Measurements from ENCODE around the gene C19orf25. TPM values are rescaled to one million over a fixed set of nuclear protein-coding genes. Genes with fewer than 3 reads are reported as not detected.
"Not testable (repeated sequence)": the region's sequence is repeated elsewhere in the genome, so short reads cannot be mapped to it uniquely, and the experiment has no call there.

The C19orf25 gene
- total RNA-seq, 1 donor from 2014 or later, result 21.6 TPM

GRCh38 chr19:1481893-1482360 lies 2.9 kb upstream of the C19orf25 start:
- no peak for DNase-seq (ENCODE audit: low spot score)

- no peak for DNase-seq (ENCODE audit: low spot score)
Observed at GRCh38 chr19:1481224-1481892, 2.3 kb upstream of the C19orf25 start.

DNA sequence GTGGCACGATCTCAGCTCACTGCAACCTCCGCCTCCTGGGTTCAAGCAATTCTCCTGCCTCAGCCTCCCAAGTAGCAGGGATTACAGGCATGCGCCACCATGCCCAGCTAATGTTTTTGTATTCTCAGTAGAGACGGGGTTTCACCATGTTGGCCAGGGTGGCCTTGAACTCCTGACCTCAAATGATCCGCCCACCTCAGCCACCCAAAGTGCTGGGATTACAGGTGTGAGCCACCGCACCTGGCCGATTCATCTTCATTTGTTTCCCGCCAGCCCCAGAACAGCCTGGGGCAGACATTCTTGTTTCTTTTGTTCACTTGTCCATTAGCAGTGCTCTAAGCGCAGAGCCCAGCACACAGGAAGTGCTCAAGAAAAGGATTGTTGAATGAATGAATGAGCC lies 2.0 kb downstream of the C19orf25 start:
- not testable (repeated sequence) for DNase-seq (ENCODE audit: low spot score)

GRCh38 chr19:1475751-1476437 lies 3.1 kb downstream of the C19orf25 start:
- no peak for DNase-seq (ENCODE audit: low spot score)

GRCh38 chr19:1474765-1475351 lies 4.2 kb downstream of the C19orf25 start:
- DNase-seq (ENCODE audit: low spot score), result no peak

DNA sequence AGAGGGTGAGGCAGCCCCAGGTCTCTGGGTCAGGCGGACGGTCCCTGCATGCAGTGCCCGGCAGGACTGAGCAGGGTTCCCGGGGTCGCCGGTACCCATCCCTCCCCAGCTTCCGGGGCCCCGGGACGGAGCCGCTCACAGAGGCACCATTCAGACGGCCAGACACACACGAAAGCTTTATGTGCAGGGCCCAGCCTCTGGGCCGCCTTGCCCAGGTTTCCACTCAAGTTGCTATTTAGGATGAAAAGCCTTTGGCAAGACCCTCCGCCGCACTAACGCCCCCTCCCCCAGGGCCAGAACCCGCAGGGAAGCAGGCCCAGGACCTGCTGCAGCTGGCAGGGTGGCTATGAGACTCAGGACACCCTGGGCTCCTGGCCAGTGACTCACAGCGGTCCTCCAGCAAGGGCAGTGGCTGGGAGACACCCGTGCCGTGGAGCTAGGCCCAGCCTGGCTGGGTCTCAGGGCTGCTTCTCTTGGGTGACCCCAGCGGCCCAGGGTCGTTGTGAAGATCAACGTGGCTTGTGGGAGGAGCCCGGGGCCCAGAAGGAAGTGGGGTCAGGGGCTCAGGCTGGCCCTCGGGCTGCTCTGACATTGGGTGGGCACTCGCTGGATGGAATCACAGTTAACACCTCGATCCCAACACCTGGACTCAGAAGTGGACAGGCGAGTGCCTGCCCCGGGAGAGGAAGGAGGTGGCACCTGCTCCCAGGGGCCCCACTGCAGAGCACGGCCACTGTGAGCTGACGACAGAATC lies 4.8 kb downstream of the C19orf25 start:
- DNase-seq (ENCODE audit: low spot score), result no peak

GRCh38 chr19:1473085-1473851 lies 5.7 kb downstream of the C19orf25 start:
- no peak for DNase-seq (ENCODE audit: low spot score)

GRCh38 chr19:1472231-1473084 lies 6.6 kb downstream of the C19orf25 start:
- DNase-seq (ENCODE audit: low spot score), result no peak

DNA sequence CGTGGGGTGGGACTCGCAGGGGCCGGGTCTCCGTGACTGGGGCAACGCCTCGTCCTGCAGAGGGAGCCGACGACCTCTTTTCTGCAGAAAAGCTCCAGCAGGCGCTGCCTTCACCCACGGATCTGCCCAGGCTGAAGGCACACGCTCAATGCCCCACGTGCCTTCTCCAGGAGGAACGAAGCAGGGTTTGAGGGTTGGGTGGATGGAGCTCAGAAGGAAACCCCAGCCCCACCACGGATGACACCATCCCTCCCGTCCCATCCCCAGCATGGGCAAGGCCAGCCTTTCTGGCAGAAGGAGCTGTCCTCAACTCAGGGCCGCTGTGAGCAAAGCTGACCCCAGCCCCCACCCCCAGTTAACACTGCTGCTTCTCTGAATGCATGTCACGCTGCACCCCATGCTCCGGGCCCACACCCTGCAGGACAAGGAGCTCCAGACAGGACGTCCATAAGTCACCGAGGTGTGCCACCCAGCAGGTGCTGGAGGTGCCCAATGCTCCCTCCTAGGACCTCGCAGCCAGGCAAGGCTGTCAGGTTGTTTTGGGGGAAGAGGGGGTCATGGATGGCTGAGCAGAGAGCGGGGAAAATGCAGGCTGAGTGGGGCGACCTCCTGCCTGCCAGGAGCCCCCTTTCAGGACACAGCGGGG lies 7.4 kb downstream of the C19orf25 start:
- DNase-seq (ENCODE audit: low spot score), result no peak

DNA sequence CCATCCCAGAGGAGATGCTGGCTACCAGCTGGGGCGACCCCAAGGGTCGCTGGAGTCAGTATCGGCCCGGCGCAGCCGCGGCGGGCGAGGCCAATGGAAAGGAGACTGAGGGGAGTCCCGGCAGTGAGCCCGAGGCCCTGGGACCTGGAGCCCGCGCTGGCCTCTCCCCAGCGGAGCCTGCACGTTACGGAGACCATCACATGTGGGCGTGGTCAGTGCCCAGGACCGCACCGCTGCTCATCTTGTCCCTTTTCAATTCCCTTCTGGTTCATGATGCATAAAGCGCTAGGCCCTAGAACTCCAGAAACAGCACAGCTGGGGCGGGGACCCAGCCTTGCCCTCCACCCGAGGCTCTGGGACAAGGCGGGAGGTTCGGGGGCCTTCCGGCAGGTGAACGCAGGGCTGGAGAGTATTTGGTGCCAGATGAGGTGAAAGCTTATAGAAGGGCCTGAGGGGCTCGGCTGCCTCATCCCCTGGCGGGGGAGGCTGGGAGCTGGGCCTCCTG lies 8.0 kb downstream of the C19orf25 start:
- DNase-seq (ENCODE audit: low spot score), result no peak

DNA sequence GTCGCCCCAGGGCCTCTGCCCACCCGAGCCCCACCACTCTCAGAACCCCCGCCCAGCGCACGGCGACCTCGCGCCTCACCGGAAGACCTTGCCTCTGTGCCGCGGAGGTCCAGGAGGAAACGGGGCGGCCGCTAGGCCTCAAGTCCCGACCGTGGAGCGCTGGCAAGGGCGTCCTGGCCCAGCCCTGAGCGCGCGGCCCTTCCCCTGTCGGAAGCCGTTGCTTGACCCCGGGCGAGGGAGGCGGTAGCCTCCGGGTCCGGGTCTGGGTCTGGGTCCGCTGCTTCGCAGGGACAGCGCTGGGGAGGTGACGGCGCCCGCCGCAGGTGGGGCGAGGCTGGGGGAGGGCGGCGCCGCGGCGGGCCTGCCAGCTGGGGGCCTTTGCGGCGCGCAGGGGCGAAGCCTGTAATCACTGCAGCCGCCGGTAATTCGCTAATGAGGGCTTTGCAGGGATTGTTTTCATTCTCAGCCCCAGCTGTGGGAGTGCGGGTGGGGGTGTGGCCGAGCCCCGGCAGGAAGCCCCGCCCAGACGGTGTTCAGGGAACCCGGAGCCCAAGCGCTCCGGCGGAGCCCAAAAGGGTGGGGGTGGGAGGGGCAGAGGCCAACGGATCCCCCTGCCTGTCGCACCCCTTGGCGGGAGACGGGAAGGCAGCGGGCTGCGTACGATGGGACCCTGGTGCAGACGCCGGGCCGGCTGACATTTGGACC lies 8.6 kb downstream of the C19orf25 start:
- DNase-seq (ENCODE audit: low spot score), result no peak

DNA sequence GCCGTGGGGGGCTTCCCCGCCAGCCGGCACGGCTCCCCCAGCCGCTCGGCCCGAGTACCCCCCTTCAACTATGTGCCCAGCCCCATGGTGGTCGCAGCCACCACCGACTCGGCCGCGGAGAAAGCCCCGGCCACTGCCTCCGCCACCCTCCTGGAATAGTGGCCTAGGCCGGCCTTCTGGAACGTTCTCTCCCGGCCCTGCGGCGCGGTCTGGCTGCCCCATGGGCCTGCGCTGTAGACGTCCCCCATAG lies 9.0 kb downstream of the C19orf25 start:
- no peak for DNase-seq (ENCODE audit: low spot score)

DNA sequence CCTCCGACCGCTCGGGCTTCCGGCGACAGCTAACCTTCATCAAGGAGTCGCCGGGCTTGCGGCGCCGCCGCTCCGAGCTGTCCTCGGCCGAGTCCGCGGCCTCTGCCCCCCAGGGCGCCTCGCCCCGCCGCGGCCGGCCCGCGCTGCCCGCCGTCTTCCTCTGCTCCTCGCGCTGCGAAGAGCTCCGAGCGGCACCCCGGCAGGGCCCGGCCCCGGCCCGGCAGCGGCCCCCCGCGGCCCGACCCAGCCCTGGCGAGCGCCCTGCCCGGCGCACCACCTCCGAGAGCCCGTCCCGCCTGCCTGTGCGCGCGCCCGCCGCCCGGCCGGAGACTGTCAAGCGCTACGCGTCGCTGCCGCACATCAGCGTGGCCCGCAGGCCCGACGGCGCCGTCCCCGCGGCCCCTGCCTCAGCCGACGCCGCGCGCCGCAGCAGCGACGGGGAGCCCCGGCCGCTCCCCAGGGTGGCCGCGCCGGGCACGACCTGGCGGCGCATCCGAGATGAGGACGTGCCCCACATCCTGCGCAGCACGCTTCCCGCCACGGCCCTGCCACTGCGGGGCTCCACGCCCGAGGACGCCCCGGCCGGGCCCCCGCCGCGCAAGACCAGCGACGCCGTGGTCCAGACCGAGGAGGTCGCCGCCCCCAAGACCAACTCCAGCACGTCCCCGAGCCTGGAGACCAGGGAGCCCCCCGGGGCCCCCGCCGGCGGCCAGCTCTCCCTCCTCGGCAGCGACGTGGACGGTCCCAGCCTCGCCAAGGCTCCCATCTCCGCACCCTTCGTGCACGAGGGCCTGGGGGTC lies 9.6 kb downstream of the C19orf25 start:
- no peak for DNase-seq (ENCODE audit: low spot score)

DNA sequence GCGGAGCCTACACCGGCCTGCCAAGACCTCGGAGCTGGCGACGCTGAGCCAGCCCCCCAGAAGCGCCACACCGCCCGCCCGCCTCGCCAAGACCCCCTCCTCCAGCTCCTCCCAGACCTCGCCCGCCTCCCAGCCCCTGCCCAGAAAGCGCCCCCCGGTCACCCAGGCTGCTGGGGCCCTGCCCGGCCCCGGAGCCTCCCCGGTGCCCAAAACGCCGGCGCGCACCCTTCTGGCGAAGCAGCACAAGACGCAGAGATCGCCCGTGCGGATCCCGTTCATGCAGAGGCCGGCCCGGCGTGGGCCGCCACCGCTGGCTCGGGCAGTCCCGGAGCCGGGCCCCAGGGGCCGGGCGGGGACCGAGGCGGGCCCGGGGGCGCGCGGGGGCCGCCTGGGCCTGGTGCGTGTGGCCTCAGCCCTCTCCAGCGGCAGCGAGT lies 10.2 kb downstream of the C19orf25 start:
- DNase-seq (ENCODE audit: low spot score), result no peak

GRCh38 chr19:1468274-1468820 lies 10.7 kb downstream of the C19orf25 start:
- DNase-seq (ENCODE audit: low spot score), result no peak

DNA sequence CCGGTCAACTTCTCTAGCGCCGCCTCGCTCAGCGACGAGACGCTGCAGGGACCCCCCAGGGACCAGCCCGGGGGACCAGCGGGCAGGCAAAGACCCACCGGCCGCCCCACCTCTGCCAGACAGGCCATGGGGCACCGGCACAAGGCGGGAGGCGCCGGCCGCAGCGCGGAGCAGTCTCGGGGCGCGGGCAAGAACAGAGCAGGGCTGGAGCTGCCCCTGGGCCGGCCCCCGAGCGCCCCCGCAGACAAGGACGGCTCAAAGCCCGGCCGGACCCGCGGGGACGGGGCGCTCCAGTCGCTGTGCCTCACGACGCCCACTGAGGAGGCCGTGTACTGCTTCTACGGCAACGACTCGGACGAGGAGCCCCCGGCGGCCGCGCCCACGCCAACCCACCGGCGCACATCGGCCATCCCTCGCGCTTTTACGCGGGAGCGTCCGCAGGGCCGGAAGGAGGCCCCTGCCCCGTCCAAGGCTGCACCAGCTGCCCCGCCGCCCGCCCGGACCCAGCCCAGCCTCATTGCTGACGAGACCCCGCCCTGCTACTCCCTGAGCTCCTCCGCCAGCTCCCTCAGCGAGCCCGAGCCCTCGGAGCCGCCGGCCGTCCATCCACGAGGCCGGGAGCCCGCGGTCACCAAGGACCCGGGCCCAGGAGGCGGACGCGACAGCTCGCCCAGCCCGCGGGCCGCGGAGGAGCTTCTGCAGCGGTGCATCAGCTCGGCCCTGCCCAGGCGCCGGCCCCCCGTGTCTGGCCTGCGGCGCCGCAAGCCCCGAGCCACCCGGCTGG lies 11.3 kb downstream of the C19orf25 start:
- no peak for DNase-seq (ENCODE audit: low spot score)

GRCh38 chr19:1467215-1467489 lies 11.9 kb downstream of the C19orf25 start:
- DNase-seq (ENCODE audit: low spot score), result no peak
